CD4-positive, alpha-beta T cell treated with Interferon alpha-2 for 1 hour (primary cell): ENCODE measurements around the gene ANAPC5.
A peak's percentile ranks its signal among the peaks of the same experiment; 100 is the strongest.
"Not testable (repeated sequence)": the region's sequence is repeated elsewhere in the genome, so short reads cannot be mapped to it uniquely, and the experiment has no call there.

Source experiments
- DNase-seq, 2 donors: peaks; one replicate each; pipeline ENCODE4 v3.0.0-alpha.2; 2020 to 2022

ANAPC5 gene, protein sequence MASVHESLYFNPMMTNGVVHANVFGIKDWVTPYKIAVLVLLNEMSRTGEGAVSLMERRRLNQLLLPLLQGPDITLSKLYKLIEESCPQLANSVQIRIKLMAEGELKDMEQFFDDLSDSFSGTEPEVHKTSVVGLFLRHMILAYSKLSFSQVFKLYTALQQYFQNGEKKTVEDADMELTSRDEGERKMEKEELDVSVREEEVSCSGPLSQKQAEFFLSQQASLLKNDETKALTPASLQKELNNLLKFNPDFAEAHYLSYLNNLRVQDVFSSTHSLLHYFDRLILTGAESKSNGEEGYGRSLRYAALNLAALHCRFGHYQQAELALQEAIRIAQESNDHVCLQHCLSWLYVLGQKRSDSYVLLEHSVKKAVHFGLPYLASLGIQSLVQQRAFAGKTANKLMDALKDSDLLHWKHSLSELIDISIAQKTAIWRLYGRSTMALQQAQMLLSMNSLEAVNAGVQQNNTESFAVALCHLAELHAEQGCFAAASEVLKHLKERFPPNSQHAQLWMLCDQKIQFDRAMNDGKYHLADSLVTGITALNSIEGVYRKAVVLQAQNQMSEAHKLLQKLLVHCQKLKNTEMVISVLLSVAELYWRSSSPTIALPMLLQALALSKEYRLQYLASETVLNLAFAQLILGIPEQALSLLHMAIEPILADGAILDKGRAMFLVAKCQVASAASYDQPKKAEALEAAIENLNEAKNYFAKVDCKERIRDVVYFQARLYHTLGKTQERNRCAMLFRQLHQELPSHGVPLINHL

DNA sequence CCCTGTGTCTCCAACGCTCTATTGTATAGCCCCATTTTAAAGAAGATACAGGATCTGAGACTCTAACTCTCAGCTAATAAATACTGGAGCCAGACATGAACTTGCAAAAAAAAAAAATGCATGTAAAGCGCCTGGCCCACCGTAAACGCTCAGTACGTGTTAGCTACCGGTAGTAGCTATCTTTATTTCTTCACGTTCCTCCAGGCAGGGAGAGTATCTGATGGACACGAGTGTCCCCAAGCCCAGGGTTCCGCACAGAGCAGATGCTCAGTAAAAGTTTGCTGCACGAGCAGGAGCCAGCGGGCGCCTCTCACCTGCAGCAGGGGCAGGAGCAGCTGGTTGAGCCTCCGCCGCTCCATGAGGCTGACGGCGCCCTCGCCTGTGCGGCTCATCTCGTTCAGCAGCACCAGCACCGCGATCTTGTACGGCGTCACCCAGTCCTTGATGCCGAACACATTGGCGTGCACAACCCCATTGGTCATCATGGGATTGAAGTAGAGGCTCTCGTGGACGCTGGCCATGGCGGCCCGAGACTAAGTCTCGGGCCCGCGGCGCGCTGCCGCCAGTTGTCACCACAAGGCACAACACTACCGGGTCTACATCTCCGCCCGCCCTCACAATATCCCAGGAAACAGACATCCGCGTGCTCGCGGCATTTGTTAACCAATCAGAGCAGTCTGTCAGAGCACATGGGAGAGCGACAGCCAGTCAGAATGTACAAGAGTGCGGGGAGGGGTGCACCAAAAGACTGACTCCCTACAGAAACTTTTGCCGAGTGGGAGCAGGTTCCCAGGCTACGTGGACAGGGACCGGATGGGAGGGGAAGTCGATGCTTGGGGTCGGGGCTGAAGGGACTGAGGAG, at the start of gene ANAPC5:
Gene ANAPC5, minus strand, starts transcription at position 592 of the 862 bp plus-strand sequence. Its CDS starts 71 bp downstream, at position 521.
- peak; percentile 94 to 95 for DNase-seq

DNA sequence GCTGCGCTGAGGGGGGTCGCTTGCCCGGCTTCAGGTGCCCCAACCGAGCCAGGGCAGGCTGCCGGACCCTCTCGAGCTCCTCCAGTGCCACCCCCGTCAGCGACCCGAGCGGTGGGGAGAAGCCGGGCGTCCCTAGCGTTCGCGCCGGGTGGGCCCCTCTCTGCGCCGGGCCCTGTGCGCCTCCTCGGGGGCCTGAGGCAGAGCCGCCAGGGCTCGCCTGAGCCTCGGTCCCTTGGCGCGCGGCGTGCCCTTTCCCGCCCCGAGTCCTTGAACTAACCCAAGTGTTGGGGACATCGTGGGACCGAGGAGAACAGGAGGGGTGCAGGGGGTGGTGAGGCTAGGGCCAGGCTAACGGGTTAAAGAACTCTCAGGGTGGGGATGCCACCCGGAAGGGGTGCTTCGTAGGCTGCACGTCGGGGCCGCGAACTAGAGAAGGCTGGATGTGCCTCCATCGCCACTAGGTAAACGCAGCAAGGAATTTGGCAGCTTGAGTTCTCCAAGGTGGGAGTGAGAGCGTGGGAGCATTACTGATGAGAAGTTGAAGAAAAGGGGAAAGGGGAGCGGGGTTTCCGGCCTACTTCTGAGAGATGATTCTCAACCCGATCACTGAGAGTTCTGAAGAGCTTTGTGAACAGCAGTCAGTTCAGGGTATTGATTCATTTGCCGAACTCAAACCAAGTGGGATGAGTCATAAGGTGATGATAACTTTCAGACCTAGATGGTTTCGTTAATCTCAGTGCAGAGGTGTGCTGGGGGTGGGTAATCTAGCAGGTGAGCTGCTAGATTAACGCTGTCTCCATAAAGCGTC, 48.3 kb upstream of the ANAPC5 start:
- peak; percentile 34 to 66 for DNase-seq

DNA sequence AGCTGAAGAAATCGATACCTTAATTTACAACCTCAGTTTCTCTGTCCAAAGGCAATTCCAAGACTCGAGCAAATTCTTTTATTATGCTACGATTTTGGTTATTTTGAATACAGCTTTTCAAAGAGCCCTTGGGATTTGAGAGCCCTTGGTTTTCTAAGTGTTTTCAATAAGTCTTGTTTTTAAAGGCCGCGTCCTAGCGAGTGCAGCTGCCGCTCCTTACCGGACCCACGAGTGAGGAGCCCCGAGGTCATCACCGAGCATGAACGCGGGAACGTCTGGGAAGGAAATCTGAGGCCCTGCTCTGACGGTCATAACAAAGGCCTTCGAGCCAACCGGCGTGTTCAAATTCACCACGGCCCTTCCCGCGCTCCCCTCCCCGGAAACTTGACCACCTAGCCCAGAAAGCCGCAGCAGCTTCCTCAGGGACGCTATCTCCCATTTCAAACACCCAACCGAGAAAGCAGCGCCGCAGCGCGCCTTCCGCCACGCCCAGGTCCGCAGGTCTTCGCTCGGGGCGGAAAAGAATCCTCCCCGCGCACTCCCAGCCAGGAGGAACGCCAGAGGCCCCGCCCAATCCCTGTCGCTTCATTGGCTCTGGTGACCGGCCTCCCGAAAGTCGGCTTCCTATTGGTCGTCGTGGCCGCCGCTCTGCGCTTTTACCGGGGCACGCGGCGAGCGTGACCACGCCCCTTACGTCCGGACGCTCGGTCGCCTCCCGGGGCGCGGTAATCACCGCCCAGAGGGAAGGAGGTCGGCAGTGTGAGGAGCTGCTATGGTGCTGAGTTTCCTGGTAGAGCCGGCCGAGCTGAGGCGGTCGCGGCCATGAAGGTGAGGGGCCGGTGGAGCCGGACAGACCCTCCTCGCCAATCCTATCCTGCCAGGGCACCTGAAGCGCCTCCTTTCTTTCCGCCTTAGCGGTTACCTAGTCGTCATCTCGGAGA, 47.5 kb upstream of the ANAPC5 start, which contains the start of gene RNF34:
Gene RNF34, plus strand, starts transcription at position 728 of the 941 bp plus-strand sequence. Its CDS starts 95 bp downstream, at position 823.
- peak; percentile 98 for DNase-seq

DNA sequence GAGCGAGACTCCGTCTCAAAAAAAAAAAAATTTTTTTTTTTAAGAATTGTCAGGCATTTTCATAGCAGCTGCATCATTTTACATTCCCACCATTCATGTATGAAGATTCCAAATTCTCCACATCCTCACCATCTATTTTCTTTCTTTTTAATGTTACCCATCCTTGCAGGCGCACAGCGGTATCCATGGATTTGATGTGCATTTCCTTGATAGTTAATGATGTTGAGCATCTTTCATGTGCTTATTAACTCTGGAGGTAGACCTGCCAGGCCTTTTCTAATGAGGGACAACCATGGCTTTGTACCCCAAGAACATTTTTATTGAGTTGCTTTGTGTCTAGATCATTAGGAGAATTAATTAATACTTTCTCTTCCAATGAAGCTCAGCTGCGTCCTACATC, 46.1 kb upstream of the ANAPC5 start:
- no peak for DNase-seq

DNA sequence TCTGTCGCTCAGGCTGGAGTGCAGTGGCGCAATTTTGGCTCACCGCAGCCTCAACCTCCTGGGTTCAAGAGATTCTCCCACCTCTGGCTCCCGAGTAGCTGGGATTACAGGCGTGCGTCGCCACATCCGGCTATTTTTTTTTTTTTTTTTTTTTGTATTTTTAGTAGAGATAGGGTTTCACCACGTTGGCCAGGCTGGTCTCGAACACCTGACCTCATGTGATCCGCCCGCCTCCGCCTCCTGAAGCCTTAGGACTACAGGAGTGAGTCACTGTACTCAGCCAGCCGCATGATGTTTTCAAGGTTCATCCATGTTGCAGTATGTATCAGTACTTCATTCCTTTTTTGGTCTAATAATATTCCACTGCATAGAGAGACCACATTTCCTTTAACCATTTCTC, 45.3 kb upstream of the ANAPC5 start:
- no peak for DNase-seq

DNA sequence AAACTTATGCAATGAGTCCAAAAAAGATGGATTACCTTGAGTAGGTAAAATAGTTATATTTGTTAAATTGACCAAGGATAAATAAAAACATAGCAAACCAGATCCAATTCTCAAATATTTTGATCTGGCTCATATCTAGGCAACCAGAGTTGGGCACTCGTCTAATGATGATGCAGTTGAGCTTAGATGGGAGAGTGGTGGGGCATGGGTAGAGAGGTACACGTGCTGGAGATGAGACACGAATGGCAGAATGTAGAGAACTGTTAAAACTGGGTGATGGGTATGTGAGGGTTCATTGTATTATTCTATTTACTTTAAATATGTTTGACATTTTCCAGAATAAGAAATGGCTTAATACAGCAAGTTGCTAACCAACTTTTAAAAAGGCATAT, 40.1 kb upstream of the ANAPC5 start:
- no peak for DNase-seq

DNA sequence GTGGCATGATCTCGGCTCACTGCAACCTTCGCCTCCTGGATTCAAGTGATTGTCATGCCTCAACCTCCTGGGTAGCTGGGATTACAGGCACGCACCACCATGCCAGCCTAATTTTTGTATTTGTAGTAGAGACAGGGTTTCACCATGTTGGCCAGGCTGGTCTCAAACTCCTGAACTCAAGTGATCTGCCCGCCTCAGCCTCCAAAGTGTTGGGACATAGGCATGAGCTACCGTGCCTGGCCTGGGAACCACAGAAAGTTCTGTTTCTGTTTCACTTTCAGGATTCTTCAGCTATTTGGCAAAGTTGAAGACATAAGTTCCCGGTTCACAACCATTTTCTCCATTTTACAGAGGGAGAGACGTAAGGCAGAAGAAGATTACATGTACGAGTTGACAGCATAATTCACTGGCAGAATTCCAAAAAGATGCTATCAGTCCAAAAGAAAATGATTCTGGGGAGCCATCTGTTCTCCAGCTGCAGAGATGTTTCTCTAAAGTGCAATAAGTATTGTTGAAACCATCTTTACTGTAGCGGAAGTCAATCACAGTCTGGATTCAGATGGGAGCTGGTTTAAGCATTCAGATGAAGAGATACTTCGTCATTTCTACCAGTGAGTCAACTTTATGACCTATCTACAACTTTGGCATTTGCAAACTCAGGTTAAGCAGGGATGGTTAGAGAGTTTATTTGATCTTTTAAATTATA, 39.6 kb upstream of the ANAPC5 start:
- peak; percentile 23 to 47 for DNase-seq

DNA sequence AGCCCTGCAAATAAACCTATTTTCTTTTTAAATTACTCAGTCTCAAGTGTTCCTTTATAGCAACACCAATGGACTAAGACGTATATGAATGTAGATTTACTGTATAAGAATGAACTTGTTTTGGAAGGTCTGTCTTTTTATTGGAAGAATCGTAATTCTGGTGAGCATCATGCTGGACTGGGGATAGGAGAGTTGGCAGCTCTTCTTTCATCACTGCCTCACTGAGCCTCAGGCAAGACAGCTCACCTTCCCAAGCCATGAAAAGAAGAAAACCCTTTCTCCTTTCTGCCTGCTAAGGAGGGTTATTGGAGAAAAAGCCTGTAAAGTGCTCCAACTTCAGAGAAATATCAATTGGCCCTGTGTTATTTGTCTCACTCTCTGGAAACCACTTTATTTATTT, 38.6 kb upstream of the ANAPC5 start:
- DNase-seq = no peak

DNA sequence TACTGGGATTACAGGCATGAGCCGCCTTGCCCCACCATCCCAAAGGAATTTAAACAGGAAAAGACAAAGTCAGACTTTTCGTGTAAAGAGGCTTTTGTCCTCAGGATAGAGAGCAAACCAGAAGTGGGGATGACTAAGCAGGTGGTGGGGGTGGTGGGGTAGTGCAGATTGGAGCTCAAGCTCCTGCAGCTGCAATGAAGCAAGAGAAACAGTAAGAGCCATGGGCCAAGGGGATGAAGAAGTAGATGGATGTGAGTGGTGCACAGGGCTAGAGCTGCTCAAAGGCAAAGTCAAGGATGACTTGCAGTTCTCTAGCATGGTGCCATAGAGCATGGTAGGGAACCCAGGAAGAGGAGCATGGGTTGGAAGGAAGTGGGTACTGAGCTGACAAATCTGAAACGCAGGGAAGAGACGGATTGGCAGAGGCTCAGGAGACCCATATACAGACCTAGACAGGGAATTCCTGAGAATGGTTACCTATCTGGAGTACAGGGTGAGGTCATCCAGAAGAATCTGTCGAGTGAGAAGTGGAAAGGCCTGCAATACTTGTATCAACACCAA, 36.3 kb upstream of the ANAPC5 start:
- DNase-seq = peak in 1 of 2 donors; percentile 1

DNA sequence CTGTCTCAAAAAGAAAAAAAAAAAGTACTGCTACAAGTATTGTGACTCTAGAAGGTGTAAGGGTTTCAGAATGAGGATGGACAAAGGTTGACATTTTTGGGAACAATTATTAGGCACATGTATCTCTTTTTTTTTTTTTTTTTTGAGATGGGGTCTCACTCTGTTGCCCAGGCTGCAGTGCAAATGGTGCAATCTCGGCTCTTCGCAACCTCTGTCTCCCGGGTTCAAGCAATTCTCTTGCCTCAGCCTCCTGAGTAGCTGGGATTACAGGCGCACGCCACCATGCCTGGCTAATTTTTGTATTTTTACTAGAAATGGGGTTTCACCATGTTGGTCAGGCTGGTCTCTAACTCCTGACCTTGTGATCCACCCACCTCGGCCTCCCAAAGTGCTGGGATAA, 32.7 kb upstream of the ANAPC5 start:
- not testable (repeated sequence) for DNase-seq

DNA sequence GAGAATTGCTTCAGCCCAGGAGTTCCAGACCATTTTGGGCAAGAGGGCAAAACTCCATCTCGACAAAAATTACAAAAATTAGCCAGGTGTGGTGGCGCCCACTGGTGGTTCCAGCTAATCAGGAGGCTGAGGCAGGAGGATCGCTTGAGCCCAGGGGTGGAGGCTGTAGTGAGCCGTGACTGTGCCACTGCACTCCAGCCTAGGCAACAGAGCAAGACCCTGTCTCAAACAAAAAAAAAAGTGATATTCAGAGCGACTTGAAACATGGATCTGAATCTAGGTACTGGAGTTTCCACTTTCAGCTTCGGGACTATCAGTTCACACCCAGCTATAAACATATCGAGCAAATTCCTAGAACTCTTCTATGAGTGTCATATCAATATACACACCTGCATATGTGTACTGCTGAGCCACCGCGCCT, 31.4 kb upstream of the ANAPC5 start:
- DNase-seq = no peak

DNA sequence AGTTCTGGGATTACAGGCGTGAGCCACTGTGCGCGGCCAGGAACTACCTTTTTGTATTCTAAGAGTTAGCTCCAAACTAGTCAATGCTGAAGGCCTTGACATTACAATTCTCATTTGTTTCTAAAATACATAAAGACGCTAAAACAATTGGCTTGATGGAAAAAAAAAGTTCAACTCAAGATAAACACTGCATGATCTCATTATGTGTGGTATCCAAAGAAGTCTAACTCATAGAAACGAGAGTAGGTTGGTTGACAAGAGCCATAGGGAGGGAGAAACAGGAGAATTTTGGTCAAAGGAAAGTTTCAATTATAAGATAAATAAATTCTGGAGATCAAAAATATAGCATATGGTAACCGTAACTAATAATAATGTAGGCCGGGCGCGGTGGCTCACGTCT, 27.7 kb upstream of the ANAPC5 start:
- DNase-seq = no peak

DNA sequence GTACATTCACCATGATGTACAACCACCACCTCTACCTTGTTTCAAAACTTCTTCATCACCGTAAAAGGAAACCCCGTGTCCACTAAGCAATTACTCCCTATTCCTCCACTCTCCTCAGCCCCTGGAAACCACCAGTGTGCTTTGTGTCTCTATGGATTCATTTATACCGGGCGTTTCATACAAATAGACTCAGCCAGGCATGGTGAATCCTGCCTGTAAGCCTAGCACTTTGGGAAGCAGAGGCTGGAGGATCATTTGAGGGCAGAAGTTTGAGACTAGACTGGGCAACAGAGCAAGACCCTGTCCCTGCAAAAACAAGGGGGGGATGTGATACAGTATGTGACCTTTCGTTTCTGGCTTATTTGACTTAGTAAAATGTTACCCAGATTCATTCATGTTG, 26.5 kb upstream of the ANAPC5 start:
- DNase-seq = no peak

DNA sequence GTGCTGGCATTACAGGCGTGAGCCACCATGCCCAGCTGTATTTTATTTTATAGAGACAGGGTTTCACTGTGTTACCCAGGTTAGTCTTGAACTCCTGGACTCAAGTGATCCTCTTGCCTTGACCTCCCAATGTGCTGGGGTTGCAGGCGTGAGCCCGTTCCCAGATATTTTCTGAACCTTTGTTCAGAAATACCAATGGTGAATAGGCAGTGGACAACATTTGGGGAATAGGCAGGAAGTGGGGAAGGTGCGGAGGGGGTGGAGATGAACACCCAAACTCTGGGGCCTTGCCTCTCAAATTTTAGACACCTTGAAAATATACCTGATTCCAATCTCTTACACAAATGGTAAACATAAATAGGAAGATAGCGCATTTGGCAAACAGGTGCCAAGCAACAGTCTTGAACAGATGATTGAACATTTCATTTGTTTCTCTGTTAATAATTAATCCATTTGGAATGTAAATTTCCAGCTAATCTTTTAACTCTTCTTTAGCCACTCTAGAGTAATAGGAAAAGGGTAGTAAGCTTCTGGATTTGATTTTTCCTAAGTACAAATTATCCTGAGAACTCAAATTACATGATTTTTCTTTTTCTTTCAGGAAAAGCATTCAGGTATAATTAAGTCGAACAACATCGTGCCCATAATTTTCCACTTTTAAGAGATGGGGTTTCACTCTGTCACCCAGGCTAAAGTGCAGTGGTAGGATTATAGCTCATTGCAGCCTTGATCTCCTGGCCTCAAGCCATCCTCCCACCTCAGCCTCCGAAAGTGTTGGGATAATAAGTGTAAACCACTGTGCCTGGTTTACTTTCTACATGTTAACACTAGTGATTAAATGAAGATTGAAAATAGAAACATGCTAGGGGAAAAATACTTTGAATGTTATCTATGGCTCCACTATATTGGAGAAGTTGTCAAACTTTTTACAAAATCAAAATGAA, 24.8 kb upstream of the ANAPC5 start:
- no peak for DNase-seq

DNA sequence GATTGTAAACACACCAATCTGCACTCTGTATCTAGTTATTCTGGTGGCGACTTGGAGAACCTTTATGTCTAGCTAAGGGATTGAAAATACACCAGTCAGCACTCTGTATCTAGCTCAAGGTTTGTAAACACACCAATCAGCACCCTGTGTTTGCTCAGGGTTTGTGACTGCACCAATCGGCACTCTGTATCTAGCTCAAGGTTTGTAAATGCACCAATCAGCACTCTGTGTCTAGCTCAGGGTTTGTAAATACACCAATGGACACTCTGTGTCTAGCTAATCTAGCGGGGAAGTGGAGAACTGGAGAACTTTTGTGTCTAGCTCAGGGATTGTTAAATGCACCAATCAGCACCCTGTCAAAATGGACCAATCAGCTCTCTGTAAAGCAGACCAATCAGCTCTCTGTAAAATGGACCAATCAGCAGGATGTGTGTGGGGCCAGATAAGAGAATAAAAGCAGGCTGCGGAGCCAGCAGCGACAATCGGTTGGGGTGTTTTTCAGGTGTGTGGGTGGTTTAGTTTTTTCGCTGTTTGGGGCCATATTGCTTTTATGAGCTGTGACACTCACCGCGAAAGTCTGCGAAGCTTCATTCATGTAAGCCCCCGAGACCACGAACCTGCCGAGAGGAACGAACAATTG, 22.9 kb upstream of the ANAPC5 start:
- DNase-seq = not testable (repeated sequence)

DNA sequence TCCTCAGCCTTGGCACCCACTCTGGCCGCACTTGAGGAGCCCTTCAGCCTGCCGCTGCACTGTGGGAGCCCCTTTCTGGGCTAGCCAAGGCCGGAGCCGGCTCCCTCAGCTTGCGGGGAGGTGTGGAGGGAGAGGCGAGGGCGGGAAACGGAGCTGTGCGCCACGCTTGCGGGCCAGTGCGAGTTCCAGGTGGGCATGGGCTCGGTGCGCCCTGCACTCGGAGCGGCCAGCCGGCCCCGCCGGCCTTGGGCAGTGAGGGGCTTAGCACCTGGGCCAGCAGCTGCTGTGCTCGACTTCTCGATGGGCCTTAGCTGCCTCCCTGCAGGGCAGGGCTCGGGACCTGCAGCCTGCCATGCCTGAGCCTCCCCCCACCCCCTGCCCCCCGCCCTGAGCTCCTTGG, 22.1 kb upstream of the ANAPC5 start:
- not testable (repeated sequence) for DNase-seq

DNA sequence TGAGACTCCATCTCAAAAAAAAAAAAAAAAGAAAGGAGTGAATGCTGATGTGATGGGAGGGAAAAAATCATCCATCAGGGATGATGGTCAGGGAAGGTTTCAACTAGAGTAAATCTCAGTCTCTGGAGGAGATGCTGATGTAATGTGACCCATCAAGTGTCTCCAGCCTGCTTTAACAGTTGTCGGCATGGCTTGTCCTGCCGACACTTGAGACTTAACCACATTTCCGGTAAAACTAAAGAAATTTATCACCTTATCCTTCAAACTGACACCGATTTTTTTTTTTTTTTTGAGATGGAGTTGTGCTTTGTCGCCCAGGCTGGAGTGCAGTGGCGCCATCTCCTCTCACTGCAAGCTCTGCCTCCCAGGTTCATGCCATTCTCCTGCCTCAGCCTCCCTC, 21.5 kb upstream of the ANAPC5 start:
- no peak for DNase-seq

DNA sequence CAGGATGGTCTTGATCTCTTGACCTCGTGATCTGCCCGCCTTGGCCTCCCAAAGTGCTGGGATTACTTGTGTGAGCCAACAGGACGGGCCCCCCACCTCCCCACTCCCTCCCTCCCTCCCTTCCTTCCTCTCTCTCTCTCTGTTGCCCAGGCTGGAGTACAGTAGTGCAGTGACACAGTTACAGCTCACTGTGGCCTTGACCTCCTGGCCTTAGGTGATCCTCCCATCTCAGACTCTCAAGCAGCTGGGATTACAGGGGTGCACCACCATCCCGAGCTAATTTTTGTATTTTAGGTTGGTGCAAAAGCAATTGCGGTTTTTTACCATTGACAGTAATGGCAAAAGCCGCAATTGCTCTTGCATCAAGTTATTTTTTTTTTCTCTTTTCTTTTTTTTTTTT, 19.2 kb upstream of the ANAPC5 start:
- no peak for DNase-seq
